Vagina (tissue), 2 donors: ENCODE measurements around the gene NCOR1. TPM values are rescaled to one million over a fixed set of nuclear protein-coding genes. Genes with fewer than 3 reads are reported as not detected.

ENCODE experiments used
- DNase-seq, 2 donors: peaks; one replicate each; pipeline ENCODE4 v3.0.0-alpha.2; 2017; ENCODE audit errors: extremely low spot score in 2 of 2
- H3K27ac ChIP-seq: fragments of 200-600 bp; sonication (generic); one replicate; pipeline ENCODE4 v1.5.1; 2019
- H3K27me3 ChIP-seq: fragments of 200-600 bp; sonication (generic); one replicate; pipeline ENCODE4 v1.5.1; 2019
- H3K36me3 ChIP-seq, 2 donors: fragments of 200-600 bp; sonication (generic); one replicate each; pipeline ENCODE4 v1.5.1; 2017 to 2019
- H3K4me1 ChIP-seq: fragments of 200-600 bp; sonication (generic); one replicate; pipeline ENCODE4 v1.5.1; 2019
- H3K4me3 ChIP-seq, 2 donors: fragments of 200-600 bp; sonication (generic); 1 replicate in 1 of 2; 2 replicates in 1 of 2; pipeline ENCODE4 v1.5.1; 2016 to 2019
- H3K9me3 ChIP-seq: fragments of 200-600 bp; sonication (generic); one replicate; pipeline ENCODE4 v1.5.1; 2019
- POLR2A ChIP-seq, 2 donors: fragments of 450-650 bp; IDR thresholded peaks; one replicate each; pipeline ENCODE4 v1.6.1; 2017; ENCODE audit warnings: antibody characterized with exemption in 2 of 2, mild to moderate bottlenecking in 2 of 2, moderate library complexity in 2 of 2
- POLR2AphosphoS5 ChIP-seq, 2 donors: sonication (generic); formaldehyde crosslinking; IDR thresholded peaks; one replicate each; pipeline ENCODE4 v1.9.0; 2017; ENCODE audit warnings: antibody characterized with exemption in 2 of 2, mild to moderate bottlenecking in 2 of 2, low read depth in 1 of 2; ENCODE audit not compliant: insufficient read depth in 1 of 2
- intact Hi-C: fragments of 100-400 bp; cut with DNase I; formaldehyde crosslinking; loops from one replicate; pipeline ENCODE4 v1.15.1; 2023
- total RNA-seq: library from RNA; depleted of rRNA; stranded (reverse); fragments of >200 nt; gene quantifications from one replicate; pipeline ENCODE4 v1.2.3, GENCODE V29; 2016
- TF ChIP-seq, protein P1 (sequence below), 3 experiments: fragments of 450-650 bp in 2 of 3; fragments of 200-600 bp in 1 of 3; sonication (generic) in 1 of 3; IDR thresholded peaks; one replicate each; pipeline ENCODE4 v1.5.1; 2017 to 2019; ENCODE audit warnings: antibody characterized with exemption in 3 of 3, mild to moderate bottlenecking in 2 of 3, moderate library complexity in 2 of 3

Gene NCOR1
- total RNA-seq, 1 donor from 2014 or later = 175 TPM

DNA sequence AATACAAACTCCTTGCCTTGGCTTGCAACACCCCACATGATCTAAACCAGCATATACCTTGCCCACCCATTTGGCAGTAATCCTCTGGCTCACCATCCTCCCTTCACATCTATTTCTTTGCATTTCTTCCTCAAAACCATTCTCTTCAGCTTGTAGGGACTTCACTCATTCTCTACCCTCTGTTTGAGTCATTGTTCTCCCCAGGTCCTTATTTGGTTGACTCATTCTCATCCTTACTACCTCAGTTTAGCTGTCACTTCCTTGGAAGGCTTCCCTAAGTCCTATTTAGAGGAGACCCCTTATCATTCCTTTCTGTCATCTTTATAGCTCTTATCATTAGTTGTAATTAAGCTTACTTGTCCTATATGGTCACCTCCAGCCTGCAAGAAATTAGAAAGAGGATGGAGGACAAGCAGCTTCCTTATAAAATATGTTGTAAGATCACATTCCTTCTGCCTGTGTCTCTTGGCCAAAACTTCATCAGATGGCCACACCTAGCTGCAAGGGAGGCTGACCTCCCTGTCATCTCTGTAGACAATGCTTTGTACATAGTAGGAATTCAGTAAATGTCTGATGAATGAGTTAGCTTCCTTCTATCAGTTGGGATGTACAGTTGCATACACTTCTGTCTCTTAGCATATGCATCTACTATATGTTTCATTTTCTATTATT, 214.0 kb downstream of the NCOR1 start:
- no peaks in the 10 kb centered on the region for H3K9me3 ChIP-seq
- peaks cover 0 to 50% of the 10 kb centered on the region in 2 donors for H3K36me3 ChIP-seq
- DNase-seq = no peak
- TF ChIP-seq, protein P1, sequence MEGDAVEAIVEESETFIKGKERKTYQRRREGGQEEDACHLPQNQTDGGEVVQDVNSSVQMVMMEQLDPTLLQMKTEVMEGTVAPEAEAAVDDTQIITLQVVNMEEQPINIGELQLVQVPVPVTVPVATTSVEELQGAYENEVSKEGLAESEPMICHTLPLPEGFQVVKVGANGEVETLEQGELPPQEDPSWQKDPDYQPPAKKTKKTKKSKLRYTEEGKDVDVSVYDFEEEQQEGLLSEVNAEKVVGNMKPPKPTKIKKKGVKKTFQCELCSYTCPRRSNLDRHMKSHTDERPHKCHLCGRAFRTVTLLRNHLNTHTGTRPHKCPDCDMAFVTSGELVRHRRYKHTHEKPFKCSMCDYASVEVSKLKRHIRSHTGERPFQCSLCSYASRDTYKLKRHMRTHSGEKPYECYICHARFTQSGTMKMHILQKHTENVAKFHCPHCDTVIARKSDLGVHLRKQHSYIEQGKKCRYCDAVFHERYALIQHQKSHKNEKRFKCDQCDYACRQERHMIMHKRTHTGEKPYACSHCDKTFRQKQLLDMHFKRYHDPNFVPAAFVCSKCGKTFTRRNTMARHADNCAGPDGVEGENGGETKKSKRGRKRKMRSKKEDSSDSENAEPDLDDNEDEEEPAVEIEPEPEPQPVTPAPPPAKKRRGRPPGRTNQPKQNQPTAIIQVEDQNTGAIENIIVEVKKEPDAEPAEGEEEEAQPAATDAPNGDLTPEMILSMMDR (IDR thresholded peaks at IDR 0.05) = no peak
- TF ChIP-seq POLR2AphosphoS5 (IDR thresholded peaks at IDR 0.05; ENCODE audit: insufficient read depth in 1 of 2, low read depth in 1 of 2) = no peak
- TF ChIP-seq POLR2A (IDR thresholded peaks at IDR 0.05) = no peak
- peak overlapping the region; percentile 93 for H3K27ac ChIP-seq
- peaks cover 17% of the 10 kb centered on the region for H3K4me1 ChIP-seq
- intact Hi-C loops = no loop called here
- no peaks in the 10 kb centered on the region for H3K27me3 ChIP-seq
- peak overlapping the region; percentile 71 to 81 for H3K4me3 ChIP-seq

GRCh38 chr17:15999974-16000827, 215.1 kb downstream of the NCOR1 start:
- no peaks in the 10 kb centered on the region for H3K27me3 ChIP-seq
- peaks cover 0 to 38% of the 10 kb centered on the region in 2 donors for H3K36me3 ChIP-seq
- intact Hi-C loops = no loop called here
- H3K4me3 ChIP-seq = peak overlapping the region; percentile 71 to 81
- H3K27ac ChIP-seq = peak overlapping the region; percentile 93
- DNase-seq = no peak
- no peaks in the 10 kb centered on the region for H3K9me3 ChIP-seq
- TF ChIP-seq POLR2AphosphoS5 (IDR thresholded peaks at IDR 0.05; ENCODE audit: insufficient read depth in 1 of 2, low read depth in 1 of 2) (no peak), POLR2A (IDR thresholded peaks at IDR 0.05) (no peak)
- TF ChIP-seq, protein P1 (IDR thresholded peaks at IDR 0.05) = no peak
- H3K4me1 ChIP-seq = peaks cover 17% of the 10 kb centered on the region

DNA sequence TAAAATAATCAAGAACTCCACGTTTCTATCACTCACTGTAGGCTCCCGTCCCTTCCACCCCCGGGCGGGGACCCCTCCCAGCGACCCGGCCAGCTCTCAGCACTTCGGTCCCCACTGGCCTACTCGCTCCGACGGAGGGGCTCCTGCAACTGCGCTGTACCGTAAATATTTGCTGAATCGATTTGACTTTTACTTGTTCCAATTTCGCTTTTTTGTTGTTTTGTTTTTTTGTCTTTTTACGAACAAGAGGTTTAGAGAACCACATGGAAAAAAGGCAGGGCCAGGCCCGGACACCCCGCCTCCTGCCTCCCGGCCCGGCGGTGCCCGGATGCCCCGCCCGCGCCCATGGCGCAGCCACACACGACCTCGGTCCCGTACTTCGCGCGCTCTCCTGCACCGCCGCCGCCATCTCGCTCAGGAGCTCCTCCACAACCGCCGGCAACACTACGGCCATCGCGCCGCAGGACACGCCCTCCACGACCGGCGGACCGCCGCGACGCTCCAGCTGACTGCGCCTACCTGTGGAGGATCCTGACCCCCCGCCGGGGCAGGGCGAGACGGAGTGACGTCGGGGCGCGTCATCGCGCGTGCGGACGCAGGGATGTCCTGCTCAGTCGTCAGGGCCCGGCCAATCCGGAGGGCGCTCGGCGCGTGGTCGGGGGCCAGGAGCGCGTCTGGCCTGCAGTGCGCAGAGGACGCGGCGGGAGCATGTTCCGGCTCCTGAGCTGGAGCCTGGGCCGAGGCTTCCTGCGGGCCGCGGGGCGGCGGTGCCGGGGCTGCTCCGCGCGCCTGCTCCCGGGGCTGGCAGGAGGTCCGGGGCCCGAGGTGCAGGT, 216.0 kb downstream of the NCOR1 start, which contains the start of the genes TTC19 and ZSWIM7:
TSS of gene TTC19 (plus strand) at position 684 of the 833 bp plus-strand sequence. CDS start at position 709, 25 bp downstream.
TSS of gene ZSWIM7 (minus strand) at position 564 of the 833 bp plus-strand sequence. CDS start at position 454, 110 bp downstream.
- Histone ChIP-seq H3K4me1 (peaks cover 17% of the 10 kb centered on the region), H3K4me3 (peak within 1 kb of the TSS; percentile 71 to 81), H3K27ac (peak within 1 kb of the TSS; percentile 93), H3K27me3 (no peaks in the 10 kb centered on the region), H3K36me3 (peaks cover 0 to 30% of the 10 kb centered on the region in 2 donors), H3K9me3 (no peaks in the 10 kb centered on the region)
- intact Hi-C loops = no loop called here
- TF ChIP-seq, protein P1 (IDR thresholded peaks at IDR 0.05) = no peak
- TF ChIP-seq POLR2AphosphoS5 (IDR thresholded peaks at IDR 0.05; ENCODE audit: insufficient read depth in 1 of 2, low read depth in 1 of 2) (peak in 1 of 2 donors; percentile 97), POLR2A (IDR thresholded peaks at IDR 0.05) (peak; percentile 79 to 93)
- DNase-seq = peak in 1 of 2 donors; percentile 97

- H3K4me3 ChIP-seq = peak overlapping the region in 1 of 2 donors; percentile 81
- H3K4me1 ChIP-seq = peaks cover 17% of the 10 kb centered on the region
- H3K36me3 ChIP-seq = peaks cover 0 to 17% of the 10 kb centered on the region in 2 donors
- TF ChIP-seq POLR2AphosphoS5 (IDR thresholded peaks at IDR 0.05; ENCODE audit: insufficient read depth in 1 of 2, low read depth in 1 of 2) = no peak
- TF ChIP-seq, protein P1 (IDR thresholded peaks at IDR 0.05) = no peak
- TF ChIP-seq POLR2A (IDR thresholded peaks at IDR 0.05) = no peak
- no peak overlapping the region for H3K27ac ChIP-seq
- DNase-seq = no peak
- H3K9me3 ChIP-seq = no peaks in the 10 kb centered on the region
- H3K27me3 ChIP-seq = no peaks in the 10 kb centered on the region
- intact Hi-C loops = no loop called here
These were observed 217.2 kb downstream of the NCOR1 start for GRCh38 chr17:15998031-15998562.
